CD4-positive, alpha-beta memory T cell (primary cell): ENCODE measurements around the gene UAP1L1. TPM values are rescaled to one million over a fixed set of nuclear protein-coding genes. Genes with fewer than 3 reads are reported as not detected.

Experiments used
- CTCF ChIA-PET: fragments of 350-600 bp; sonication (Branson Sonifier 250); formaldehyde crosslinking; loops from one replicate; lab custom pipeline; 2021; ENCODE audit warnings: inconsistent platforms; ENCODE audit not compliant: partially characterized antibody; lab: Charles Lee
- POLR2A ChIA-PET: fragments of 350-600 bp; sonication (Branson Sonifier 250); formaldehyde crosslinking; loops from one replicate; lab custom pipeline; 2021; ENCODE audit not compliant: partially characterized antibody; lab: Charles Lee
- DNase-seq, 5 donors: peaks; one replicate each; pipeline versions ENCODE4 v3.0.0 to v3.0.0-alpha.2; 2020 to 2022; ENCODE audit warnings: mixed read lengths in 1 of 5
- H3K27ac ChIP-seq: one replicate; pipeline ENCODE4 v1.7.0; 2013; ENCODE audit warnings: low read depth, low read length
- H3K27me3 ChIP-seq: 2 replicates; pipeline ENCODE4 v1.7.0; 2013; ENCODE audit warnings: mild to moderate bottlenecking, low read length, moderate library complexity; ENCODE audit not compliant: insufficient read depth
- H3K36me3 ChIP-seq: 2 replicates; pipeline ENCODE4 v1.7.0; 2013; ENCODE audit warnings: mild to moderate bottlenecking, low read length, moderate library complexity; ENCODE audit not compliant: insufficient read depth
- H3K4me1 ChIP-seq: 2 replicates; pipeline ENCODE4 v1.7.0; 2013; ENCODE audit warnings: mild to moderate bottlenecking, low read length, moderate library complexity; ENCODE audit not compliant: insufficient read depth
- H3K4me3 ChIP-seq, 2 donors: one replicate each; pipeline ENCODE4 v1.7.0; 2013; ENCODE audit warnings: low read length in 2 of 2, mild to moderate bottlenecking in 1 of 2
- H3K9me3 ChIP-seq, 2 donors: one replicate each; pipeline ENCODE4 v1.7.0; 2013; ENCODE audit warnings: low read length in 2 of 2, control low read depth in 1 of 2; ENCODE audit not compliant: control insufficient read depth in 1 of 2
- H3K27ac Mint-ChIP-seq, 7 donors: one replicate each; pipeline ENCODE4 v1.8.0; 2020 to 2021; ENCODE audit warnings: mixed read lengths in 7 of 7, mild to moderate bottlenecking in 6 of 7, inconsistent platforms in 3 of 7, moderate library complexity in 3 of 7
- H3K27me3 Mint-ChIP-seq, 2 donors: one replicate each; pipeline ENCODE4 v1.8.0; 2020 to 2021; ENCODE audit warnings: mixed read lengths in 2 of 2
- H3K36me3 Mint-ChIP-seq, 2 donors: one replicate each; pipeline ENCODE4 v1.8.0; 2020 to 2021; ENCODE audit warnings: mixed read lengths in 2 of 2, inconsistent platforms in 1 of 2, mild to moderate bottlenecking in 1 of 2
- H3K4me1 Mint-ChIP-seq, 4 donors: one replicate each; pipeline ENCODE4 v1.8.0; 2020 to 2021; ENCODE audit warnings: mixed read lengths in 4 of 4, mild to moderate bottlenecking in 1 of 4
- H3K4me3 Mint-ChIP-seq, 8 donors: one replicate each; pipeline ENCODE4 v1.8.0; 2020 to 2021; ENCODE audit warnings: mixed read lengths in 8 of 8, mild to moderate bottlenecking in 7 of 8, moderate library complexity in 6 of 8, inconsistent platforms in 3 of 8
- H3K9me3 Mint-ChIP-seq, 8 donors: one replicate each; pipeline ENCODE4 v1.8.0; 2020 to 2021; ENCODE audit warnings: mixed read lengths in 8 of 8, mild to moderate bottlenecking in 5 of 8, inconsistent platforms in 3 of 8, moderate library complexity in 1 of 8
- intact Hi-C: fragments of 100-400 bp; cut with micrococcal nuclease; formaldehyde crosslinking; loops from one replicate; pipeline ENCODE4 v1.15.1; 2023
- polyA plus RNA-seq, 2 donors: library from polyadenylated mRNA; unstranded; fragments of 300-500 nt; fragmentation: Illumina TruSeq; gene quantifications; one replicate each; pipeline ENCODE4 v1.2.3, GENCODE V29; 2021
- total RNA-seq, 2 experiments: library from RNA; stranded (reverse); gene quantifications; one replicate each; pipeline ENCODE4 v1.2.3, GENCODE V29; 2021

Gene UAP1L1
- total and polyA plus RNA-seq, 4 experiments from 2014 or later: 0.81 to 12.5 (median 6.8) TPM

DNA sequence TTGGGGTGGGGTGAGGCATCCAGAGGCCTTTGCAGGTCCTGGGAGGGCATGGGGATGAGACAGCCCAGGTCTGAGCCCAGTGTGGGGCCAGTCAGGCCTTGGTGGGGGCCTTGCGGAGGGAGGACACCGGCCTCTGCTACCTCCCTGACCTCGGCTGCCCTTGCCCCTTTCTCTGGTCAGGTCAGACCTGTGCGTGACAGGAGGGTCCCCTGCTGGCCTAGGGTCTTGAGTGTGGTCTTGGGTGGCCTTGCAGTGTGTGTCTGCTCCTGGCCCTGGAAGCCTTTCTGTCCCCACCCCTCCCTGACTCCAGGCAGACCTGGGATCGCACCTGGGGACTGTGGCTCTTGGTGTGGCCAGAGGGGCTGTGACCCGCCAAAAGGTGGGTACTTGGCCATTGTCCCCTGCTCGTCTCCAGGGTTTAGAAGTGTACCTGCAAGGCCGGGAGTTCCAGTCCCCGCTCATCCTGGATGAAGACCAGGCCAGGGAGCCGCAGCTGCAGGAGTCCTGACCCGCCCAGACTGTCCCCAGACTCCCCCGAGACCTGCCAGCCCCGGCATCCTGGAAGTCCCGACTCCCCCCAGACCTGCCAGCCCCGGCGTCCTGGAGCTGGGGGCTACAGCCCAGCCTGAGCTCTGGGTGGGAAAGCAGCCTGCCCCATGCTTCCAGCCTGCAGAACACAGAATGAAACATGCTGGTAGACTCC lies 5.1 kb downstream of the UAP1L1 start:
- CTCF ChIA-PET: interaction anchor here (1.0 to 1.5 kb wide), 4 partner anchors 12 to 154 kb away, joined by 3 to 5 read pairs (median 4); partner anchors contain the start of gene SAPCD2

GRCh38 chr9:137082925-137083290 lies 5.6 kb downstream of the UAP1L1 start:
- DNase-seq: no peak
- H3K4me1 Mint-ChIP-seq: peaks cover 10 to 19% (median 14%) of the 10 kb centered on the region in 4 donors
- Histone ChIP-seq H3K4me3 (no peak overlapping the region), H3K27ac (no peak overlapping the region), H3K4me1 (peaks cover 27% of the 10 kb centered on the region), H3K36me3 (no peaks in the 10 kb centered on the region), H3K9me3 (no peaks in the 10 kb centered on the region), H3K27me3 (no peaks in the 10 kb centered on the region)
- no peak overlapping the region for H3K4me3 Mint-ChIP-seq
- H3K27ac Mint-ChIP-seq: no peak overlapping the region
- H3K36me3 Mint-ChIP-seq: peaks cover 0 to 12% of the 10 kb centered on the region in 2 donors
- POLR2A ChIA-PET: interaction anchor here (1.1 kb wide), 1 partner anchor 13 kb away, joined by 3 read pairs; the partner anchor contains the start of gene SAPCD2
- intact Hi-C loops: no loop called here
- H3K27me3 Mint-ChIP-seq: no peaks in the 10 kb centered on the region
- H3K9me3 Mint-ChIP-seq: no peaks in the 10 kb centered on the region
- CTCF ChIA-PET: interaction anchor here (1.0 to 1.5 kb wide), 2 partner anchors 19 to 154 kb away, joined by 3 to 4 read pairs; no protein-coding TSS in a partner anchor

More for the DNA sequence above, 5.1 kb downstream of the UAP1L1 start:
- Histone ChIP-seq H3K36me3 (no peaks in the 10 kb centered on the region), H3K9me3 (no peaks in the 10 kb centered on the region), H3K27ac (no peak overlapping the region), H3K27me3 (no peaks in the 10 kb centered on the region), H3K4me1 (peaks cover 22% of the 10 kb centered on the region), H3K4me3 (no peak overlapping the region)
- no peaks in the 10 kb centered on the region for H3K27me3 Mint-ChIP-seq
- DNase-seq: no peak
- no peak overlapping the region for H3K27ac Mint-ChIP-seq
- peaks cover 0 to 11% of the 10 kb centered on the region in 2 donors for H3K36me3 Mint-ChIP-seq
- peaks cover 5 to 14% (median 9%) of the 10 kb centered on the region in 4 donors for H3K4me1 Mint-ChIP-seq
- H3K4me3 Mint-ChIP-seq: no peak overlapping the region
- POLR2A ChIA-PET: interaction anchor here (1.1 to 1.6 kb wide), 2 partner anchors 11 to 12 kb away, joined by 3 read pairs; partner anchors contain the start of gene SAPCD2
- intact Hi-C loops: no loop called here
- no peaks in the 10 kb centered on the region for H3K9me3 Mint-ChIP-seq

- no peak for DNase-seq
- intact Hi-C loops: no loop called here
- Histone ChIP-seq H3K36me3 (no peaks in the 10 kb centered on the region), H3K27ac (no peak overlapping the region), H3K9me3 (no peaks in the 10 kb centered on the region), H3K4me1 (peaks cover 28% of the 10 kb centered on the region), H3K27me3 (no peaks in the 10 kb centered on the region), H3K4me3 (no peak overlapping the region)
- Mint-ChIP-seq H3K9me3 (no peaks in the 10 kb centered on the region), H3K36me3 (peaks cover 0 to 17% of the 10 kb centered on the region in 2 donors), H3K4me1 (peaks cover 15 to 25% (median 18%) of the 10 kb centered on the region in 4 donors), H3K27me3 (no peaks in the 10 kb centered on the region), H3K4me3 (peak overlapping the region in 1 of 8 donors; percentile 20), H3K27ac (peak overlapping the region in 1 of 7 donors; percentile 48)
- CTCF ChIA-PET: interaction anchor here (0.6 to 1.6 kb wide), 4 partner anchors 12 to 153 kb away, joined by 3 to 5 read pairs (median 4); no protein-coding TSS in a partner anchor
- POLR2A ChIA-PET: interaction anchor here (0.8 to 3.9 kb wide), 4 partner anchors 13 to 53 kb away, joined by 3 to 66 read pairs (median 3); partner anchors contain the start of gene SAPCD2
These were observed 6.2 kb downstream of the UAP1L1 start for GRCh38 chr9:137083394-137084004.

DNA sequence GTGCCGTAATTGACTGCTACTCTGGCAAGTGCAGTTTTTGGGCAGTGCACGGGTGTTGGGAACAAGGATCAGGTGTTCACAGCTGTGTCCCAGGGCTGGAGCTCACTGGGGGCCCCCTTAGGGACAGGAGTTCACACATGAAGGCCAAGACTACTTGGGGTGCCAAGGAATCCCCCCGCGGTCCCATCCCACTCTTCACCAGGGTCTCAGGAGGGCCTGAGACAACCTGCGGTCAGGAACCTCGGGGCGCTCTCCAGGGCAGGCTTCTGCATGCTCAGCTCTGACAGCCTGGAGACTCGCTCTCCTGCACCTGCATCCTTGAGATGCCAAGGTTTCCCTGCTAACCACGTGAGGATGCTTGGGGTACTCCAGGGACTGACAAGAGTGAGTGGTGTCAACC lies 7.2 kb downstream of the UAP1L1 start:
- Histone ChIP-seq H3K4me1 (peaks cover 29% of the 10 kb centered on the region), H3K9me3 (no peaks in the 10 kb centered on the region), H3K27me3 (no peaks in the 10 kb centered on the region), H3K27ac (no peak overlapping the region), H3K4me3 (no peak overlapping the region), H3K36me3 (no peaks in the 10 kb centered on the region)
- ChIA-PET CTCF (interaction anchor here (0.7 to 1.6 kb wide), 3 partner anchors 11 to 109 kb away, joined by 3 to 5 read pairs (median 3); partner anchors contain the start of gene SAPCD2), POLR2A (interaction anchor here (1.0 to 3.9 kb wide), 4 partner anchors 11 to 92 kb away, joined by 3 to 86 read pairs (median 35); partner anchors contain the start of genes PAXX and SAPCD2)
- intact Hi-C loops: no loop called here
- Mint-ChIP-seq H3K4me1 (peaks cover 20 to 29% (median 25%) of the 10 kb centered on the region in 4 donors), H3K9me3 (no peaks in the 10 kb centered on the region), H3K27ac (peak overlapping the region in 2 of 7 donors; percentile 36 to 90), H3K36me3 (peaks cover 5 to 26% of the 10 kb centered on the region in 2 donors), H3K4me3 (no peak overlapping the region), H3K27me3 (no peaks in the 10 kb centered on the region)
- no peak for DNase-seq

GRCh38 chr9:137085920-137086530 lies 8.7 kb downstream of the UAP1L1 start:
- Histone ChIP-seq H3K36me3 (no peaks in the 10 kb centered on the region), H3K4me1 (peaks cover 29% of the 10 kb centered on the region), H3K4me3 (peak overlapping the region; percentile 61 to 70), H3K9me3 (no peaks in the 10 kb centered on the region), H3K27ac (peak overlapping the region; percentile 92), H3K27me3 (no peaks in the 10 kb centered on the region)
- Mint-ChIP-seq H3K4me3 (peak overlapping the region; percentile 82 to 93 (median 88)), H3K9me3 (no peaks in the 10 kb centered on the region), H3K27ac (peak overlapping the region; percentile 90 to 99 (median 96)), H3K4me1 (peaks cover 17 to 37% (median 28%) of the 10 kb centered on the region in 4 donors), H3K27me3 (no peaks in the 10 kb centered on the region), H3K36me3 (peaks cover 5 to 25% of the 10 kb centered on the region in 2 donors)
- peak in 2 of 5 donors; percentile 19 to 24 for DNase-seq
- ChIA-PET CTCF (interaction anchor here (0.6 to 3.4 kb wide), 13 partner anchors 10 to 292 kb away, joined by 3 to 38 read pairs (median 5); partner anchors contain the start of genes SAPCD2, TUBB4B and UAP1L1), POLR2A (interaction anchor here (0.8 to 4.4 kb wide), 42 partner anchors 9 to 358 kb away, joined by 3 to 86 read pairs (median 6); partner anchors contain the start of genes ABCA2, AJM1, ANAPC2 and CYSRT1)
- intact Hi-C loops: loop anchor here (1.0 to 5.0 kb wide), 7 partner anchors 9 to 239 kb away; partner anchors contain the start of genes ANAPC2, NELFB, PHPT1 and SAPCD2

- intact Hi-C loops: loop anchor here (1.0 to 5.0 kb wide), 7 partner anchors 9 to 239 kb away; partner anchors contain the start of genes ANAPC2, NELFB, PHPT1 and SAPCD2
- no peaks in the 10 kb centered on the region for H3K27me3 ChIP-seq
- H3K27ac ChIP-seq: peak within 1 kb of the TSS; percentile 92
- ChIA-PET CTCF (interaction anchor here (0.6 to 3.4 kb wide), 14 partner anchors 10 to 293 kb away, joined by 3 to 38 read pairs (median 5); partner anchors contain the start of genes DPP7, SAPCD2, TUBB4B and UAP1L1), POLR2A (interaction anchor here (0.8 to 4.4 kb wide), 47 partner anchors 9 to 359 kb away, joined by 3 to 86 read pairs (median 5); partner anchors contain the start of genes ABCA2, AJM1, ANAPC2 and CYSRT1)
- peak within 1 kb of the TSS; percentile 90 to 99 (median 96) for H3K27ac Mint-ChIP-seq
- peaks cover 5 to 25% of the 10 kb centered on the region in 2 donors for H3K36me3 Mint-ChIP-seq
- no peaks in the 10 kb centered on the region for H3K27me3 Mint-ChIP-seq
- H3K4me3 ChIP-seq: peak within 1 kb of the TSS; percentile 81 to 82
- H3K9me3 ChIP-seq: no peaks in the 10 kb centered on the region
- no peaks in the 10 kb centered on the region for H3K9me3 Mint-ChIP-seq
- peaks cover 29% of the 10 kb centered on the region for H3K4me1 ChIP-seq
- H3K4me1 Mint-ChIP-seq: peaks cover 17 to 37% (median 28%) of the 10 kb centered on the region in 4 donors
- peaks cover under 1% of the 10 kb centered on the region for H3K36me3 ChIP-seq
- H3K4me3 Mint-ChIP-seq: peak within 1 kb of the TSS; percentile 88 to 93 (median 90)
- DNase-seq: peak; percentile 98 to 100 (median 100)
These were observed 9.5 kb downstream of the UAP1L1 start, which contains the start of gene MAN1B1 for GRCh38 chr9:137086531-137087408. Gene MAN1B1 (plus strand): TSS chr9:137086985. CDS start chr9:137087000, 15 bp downstream.
